HepG2 (cell line): Measurements from ENCODE around the gene METTL22. TPM values are rescaled to one million over a fixed set of nuclear protein-coding genes. Genes with fewer than 3 reads are reported as not detected.

Experiments used
- BCL3 ChIP-seq: sonication (generic); formaldehyde crosslinking; IDR thresholded peaks from 2 replicates; pipeline ENCODE4 v1.5.1; 2020; ENCODE audit warnings: mild to moderate bottlenecking, missing genetic modification reagents, moderate library complexity
- BORCS8-MEF2B ChIP-seq: sonication (generic); formaldehyde crosslinking; IDR thresholded peaks from 2 replicates; pipeline ENCODE4 v1.8.0; 2022; ENCODE audit warnings: mild to moderate bottlenecking, missing genetic modification reagents
- BRCA1 ChIP-seq: sonication (generic); formaldehyde crosslinking; IDR thresholded peaks from 2 replicates; pipeline ENCODE4 v1.4.0; 2020; ENCODE audit warnings: missing genetic modification reagents
- CCAR2 ChIP-seq: fragments of 200-400 bp; formaldehyde crosslinking; optimal IDR thresholded peaks from 2 replicates; pipeline ENCODE3; 2018; ENCODE audit warnings: low read depth, mild to moderate bottlenecking, low read length, moderate library complexity
- DBP ChIP-seq: sonication (generic); formaldehyde crosslinking; IDR thresholded peaks from 2 replicates; pipeline ENCODE4 v1.4.0; 2020; ENCODE audit warnings: missing genetic modification reagents; ENCODE audit errors: not compliant biosample characterization
- FOSL2 ChIP-seq: sonication (generic); formaldehyde crosslinking; IDR thresholded peaks from 2 replicates; pipeline ENCODE4 v1.4.0; 2020; ENCODE audit warnings: missing genetic modification reagents
- GLI4 ChIP-seq: sonication (generic); formaldehyde crosslinking; IDR thresholded peaks from 2 replicates; pipeline ENCODE4 v1.5.1; 2020; ENCODE audit warnings: missing genetic modification reagents, mild to moderate bottlenecking, moderate library complexity, borderline replicate concordance
- GPN1 ChIP-seq: sonication (generic); formaldehyde crosslinking; IDR thresholded peaks from 2 replicates; pipeline ENCODE4 v1.5.1; 2020; ENCODE audit warnings: missing genetic modification reagents, borderline replicate concordance
- HMG20B ChIP-seq: conservative IDR thresholded peaks from 2 replicates; pipeline ENCODE4 v1.6.1; 2016; ENCODE audit warnings: missing genetic modification reagents, missing compliant biosample characterization
- HNRNPLL ChIP-seq: fragments of 200-400 bp; formaldehyde crosslinking; IDR thresholded peaks from 2 replicates; pipeline ENCODE4 v1.6.1; 2017; ENCODE audit warnings: mild to moderate bottlenecking, low read depth, low read length; ENCODE audit not compliant: poor library complexity, severe bottlenecking
- HOXA5 ChIP-seq: sonication (generic); formaldehyde crosslinking; IDR thresholded peaks from 2 replicates; pipeline ENCODE4 v1.4.0; 2020; ENCODE audit warnings: missing genetic modification reagents
- HOXA9 ChIP-seq: sonication (generic); formaldehyde crosslinking; IDR thresholded peaks from 2 replicates; pipeline ENCODE4 v1.8.1; 2022; ENCODE audit warnings: missing genetic modification reagents, mild to moderate bottlenecking, moderate library complexity, borderline replicate concordance
- KDM2A ChIP-seq: sonication (generic); formaldehyde crosslinking; IDR thresholded peaks from 2 replicates; pipeline ENCODE4 v1.4.0; 2020; ENCODE audit warnings: low read depth, missing genetic modification reagents, borderline replicate concordance
- MIER2 ChIP-seq: IDR thresholded peaks from 2 replicates; pipeline ENCODE4 v1.6.1; 2016; ENCODE audit warnings: missing biosample characterization, missing genetic modification reagents
- NFIC ChIP-seq: IDR thresholded peaks from 2 replicates; pipeline ENCODE4 v1.6.1; 2012; ENCODE audit warnings: mild to moderate bottlenecking, low read length, inconsistent platforms
- REST ChIP-seq, 2 experiments: IDR thresholded peaks; 2 replicates each; pipeline ENCODE4 v1.6.1; 2011 to 2012; ENCODE audit warnings: low read length in 2 of 2, borderline replicate concordance in 1 of 2, low read depth in 1 of 2, mild to moderate bottlenecking in 1 of 2, moderate library complexity in 1 of 2
- RXRA ChIP-seq: sonication (generic); formaldehyde crosslinking; IDR thresholded peaks from 2 replicates; pipeline ENCODE4 v1.5.1; 2020; ENCODE audit warnings: missing genetic modification reagents
- SALL1 ChIP-seq: sonication (generic); formaldehyde crosslinking; IDR thresholded peaks from 2 replicates; pipeline ENCODE4 v1.8.0; 2022; ENCODE audit warnings: mild to moderate bottlenecking, missing genetic modification reagents
- SRY ChIP-seq: sonication (generic); formaldehyde crosslinking; IDR thresholded peaks from 2 replicates; pipeline ENCODE4 v1.8.0; 2022; ENCODE audit warnings: mild to moderate bottlenecking, missing genetic modification reagents
- U2AF1 ChIP-seq: fragments of 200-400 bp; formaldehyde crosslinking; optimal IDR thresholded peaks from 2 replicates; pipeline ENCODE3; 2017; ENCODE audit warnings: mild to moderate bottlenecking, low read depth, low read length
- U2AF2 ChIP-seq: fragments of 200-400 bp; formaldehyde crosslinking; IDR thresholded peaks from 2 replicates; pipeline ENCODE4 v1.6.1; 2017; ENCODE audit warnings: low read depth, mild to moderate bottlenecking, low read length
- WIZ ChIP-seq: sonication (generic); formaldehyde crosslinking; IDR thresholded peaks from 2 replicates; pipeline ENCODE4 v1.5.1; 2020; ENCODE audit warnings: mild to moderate bottlenecking, missing genetic modification reagents
- YEATS2 ChIP-seq: sonication (generic); formaldehyde crosslinking; IDR thresholded peaks from 2 replicates; pipeline ENCODE4 v1.4.0; 2020; ENCODE audit warnings: missing genetic modification reagents, borderline replicate concordance
- ZFP1 ChIP-seq: IDR thresholded peaks from 2 replicates; pipeline ENCODE4 v1.6.1; 2016
- ZNF136 ChIP-seq: sonication (generic); formaldehyde crosslinking; IDR thresholded peaks from 2 replicates; pipeline ENCODE4 v1.8.1; 2022; ENCODE audit warnings: low read depth, mild to moderate bottlenecking, moderate library complexity, missing genetic modification reagents
- ZNF432 ChIP-seq: sonication (generic); formaldehyde crosslinking; IDR thresholded peaks from 2 replicates; pipeline ENCODE4 v1.5.0; 2020; ENCODE audit warnings: missing genetic modification reagents, mild to moderate bottlenecking, borderline replicate concordance
- ZNF451 ChIP-seq: sonication (generic); formaldehyde crosslinking; IDR thresholded peaks from 2 replicates; pipeline ENCODE4 v1.5.0; 2020; ENCODE audit warnings: mild to moderate bottlenecking, missing genetic modification reagents
- polyA plus RNA-seq, 8 experiments: library from polyadenylated mRNA; depleted of rRNA in 3 of 8; stranded (reverse) in 7 of 8; unstranded in 1 of 8; fragments of >200 nt; fragmentation: Illumina TruSeq in 4 of 8; extraction: Trizol in 4 of 8; gene quantifications; 2 replicates each; pipeline versions ENCODE4 v1.2.1 to v1.2.3, GENCODE V29; 2011 to 2016; ENCODE audit warnings: low read depth in 4 of 8, missing spikeins in 1 of 8, mixed read lengths in 1 of 8; ENCODE audit not compliant: insufficient read depth in 1 of 8
- total RNA-seq, 5 experiments: library from RNA; depleted of rRNA; stranded (reverse); fragments of >200 nt; fragmentation: Illumina TruSeq; extraction: Trizol; gene quantifications; 2 replicates each; pipeline ENCODE4 v1.2.3, GENCODE V29; 2016; ENCODE audit warnings: low read depth in 1 of 5

Gene METTL22
- total and polyA plus RNA-seq, 2 of the 13 experiments (the other 11 are each of a cell fraction or from before 2014, with no cell fraction given) = 36.2 to 94.8 TPM

- no peak; the same call in 1 of the 2 replicates for TF ChIP-seq ZNF451 (CRISPR knock-in tag)
- no peak for TF ChIP-seq BRCA1 (CRISPR knock-in tag)
- TF ChIP-seq U2AF1 = no peak
- TF ChIP-seq SRY (CRISPR knock-in tag) = no peak
- no peak for TF ChIP-seq ZNF136 (CRISPR knock-in tag)
- no peak for TF ChIP-seq GLI4 (CRISPR knock-in tag)
- TF ChIP-seq HOXA9 (CRISPR knock-in tag) = 0 out of 2 replicates have a peak, but pooled peaks have one; percentile 59
- no peak for TF ChIP-seq U2AF2
- no peak for TF ChIP-seq SALL1 (CRISPR knock-in tag)
- no peak for TF ChIP-seq HNRNPLL
- no peak for TF ChIP-seq HMG20B
- TF ChIP-seq REST (IDR thresholded peaks at IDR 0.05; ENCODE audit: borderline replicate concordance in 1 of 2, low read depth in 1 of 2, low read length in 2 of 2) = no peak
- no peak for TF ChIP-seq HOXA5 (CRISPR knock-in tag)
- no peak for TF ChIP-seq FOSL2 (CRISPR knock-in tag)
- TF ChIP-seq BCL3 (CRISPR knock-in tag) = no peak
- no peak for TF ChIP-seq YEATS2 (CRISPR knock-in tag)
- TF ChIP-seq RXRA (CRISPR knock-in tag) = no peak
- no peak for TF ChIP-seq GPN1 (CRISPR knock-in tag)
- TF ChIP-seq CCAR2 = no peak
- TF ChIP-seq ZNF432 (CRISPR knock-in tag) = 0 out of 2 replicates have a peak, but pooled peaks have one; percentile 40
- no peak for TF ChIP-seq DBP (CRISPR knock-in tag)
- TF ChIP-seq BORCS8-MEF2B = no peak
- 0 out of 2 replicates have a peak, but pooled peaks have one; percentile 25 for TF ChIP-seq KDM2A (CRISPR knock-in tag)
- no peak for TF ChIP-seq WIZ
- no peak for TF ChIP-seq ZFP1 (CRISPR knock-in tag)
- TF ChIP-seq NFIC = no peak
- TF ChIP-seq MIER2 (CRISPR knock-in tag) = no peak
These were observed 21.2 kb upstream of the METTL22 start (continued) for GRCh38 chr16:8600144-8600775.
